H9 (cell line): ENCODE measurements around the gene TCF4. TPM values are rescaled to one million over a fixed set of nuclear protein-coding genes. Genes with fewer than 3 reads are reported as not detected.

Source experiments
- DNase-seq: peaks from one replicate; pipeline ENCODE4 v3.0.0-alpha.2; 2017
- H2AFZ ChIP-seq: one replicate; pipeline ENCODE4 v1.6.1; 2013; ENCODE audit warnings: mild to moderate bottlenecking, low read length, control low read depth, moderate library complexity
- H2AK5ac ChIP-seq: 2 replicates; pipeline ENCODE4 v1.6.1; 2013; ENCODE audit warnings: low read length, control low read depth, mixed read lengths; ENCODE audit not compliant: insufficient read length
- H2BK120ac ChIP-seq: one replicate; pipeline ENCODE4 v1.6.1; 2013; ENCODE audit warnings: low read depth, mild to moderate bottlenecking, low read length, control low read depth, inconsistent platforms; ENCODE audit not compliant: poor library complexity, severe bottlenecking
- H2BK12ac ChIP-seq: 2 replicates; pipeline ENCODE4 v1.6.1; 2013; ENCODE audit warnings: low read length, control low read depth, mixed read lengths, low read depth; ENCODE audit not compliant: insufficient read length
- H2BK15ac ChIP-seq: 2 replicates; pipeline ENCODE4 v1.6.1; 2013; ENCODE audit warnings: low read depth, low read length, control low read depth
- H2BK20ac ChIP-seq: one replicate; pipeline ENCODE4 v1.6.1; 2013; ENCODE audit warnings: low read depth, mild to moderate bottlenecking, low read length, control low read depth, inconsistent platforms; ENCODE audit not compliant: poor library complexity, severe bottlenecking
- H2BK5ac ChIP-seq: 2 replicates; pipeline ENCODE4 v1.6.1; 2013; ENCODE audit warnings: low read length, control low read depth, mixed read lengths; ENCODE audit not compliant: insufficient read length
- H3K14ac ChIP-seq: 2 replicates; pipeline ENCODE4 v1.6.1; 2013; ENCODE audit warnings: low read length, control low read depth; ENCODE audit not compliant: insufficient read depth
- H3K18ac ChIP-seq: 2 replicates; pipeline ENCODE4 v1.6.1; 2013; ENCODE audit warnings: low read depth, mild to moderate bottlenecking, mixed read lengths, low read length, control low read depth; ENCODE audit not compliant: insufficient read length
- H3K23ac ChIP-seq: 2 replicates; pipeline ENCODE4 v1.6.1; 2013; ENCODE audit warnings: low read length, control low read depth, mixed read lengths, low read depth; ENCODE audit not compliant: insufficient read length
- H3K23me2 ChIP-seq: 2 replicates; pipeline ENCODE4 v1.6.1; 2013; ENCODE audit warnings: low read depth, mild to moderate bottlenecking, mixed read lengths, low read length, control low read depth; ENCODE audit not compliant: insufficient read length, poor library complexity, severe bottlenecking
- H3K27ac ChIP-seq: 2 replicates; pipeline ENCODE4 v1.5.1; 2013; ENCODE audit warnings: low read length, control low read depth, mixed read lengths, low read depth; ENCODE audit not compliant: insufficient read length
- H3K27me3 ChIP-seq: 2 replicates; pipeline ENCODE4 v1.6.1; 2013; ENCODE audit warnings: low read length, control low read depth, inconsistent platforms; ENCODE audit not compliant: insufficient read depth
- H3K4ac ChIP-seq: 2 replicates; pipeline ENCODE4 v1.6.1; 2013; ENCODE audit warnings: low read depth, mild to moderate bottlenecking, control low read depth, inconsistent platforms, low read length, moderate library complexity
- H3K4me1 ChIP-seq: 2 replicates; pipeline ENCODE4 v1.6.1; 2013; ENCODE audit warnings: low read length, control low read depth, inconsistent platforms; ENCODE audit not compliant: insufficient read depth
- H3K4me2 ChIP-seq: 2 replicates; pipeline ENCODE4 v1.6.1; 2013; ENCODE audit warnings: low read length, control low read depth, mixed read lengths; ENCODE audit not compliant: insufficient read length, insufficient read depth
- H3K56ac ChIP-seq: 2 replicates; pipeline ENCODE4 v1.6.1; 2013; ENCODE audit warnings: low read depth, mild to moderate bottlenecking, mixed read lengths, low read length, control low read depth; ENCODE audit not compliant: insufficient read length
- H3K79me1 ChIP-seq: 2 replicates; pipeline ENCODE4 v1.6.1; 2013; ENCODE audit warnings: low read depth, mild to moderate bottlenecking, moderate library complexity, low read length, control low read depth, inconsistent platforms; ENCODE audit not compliant: insufficient read depth, poor library complexity, severe bottlenecking
- H3K79me2 ChIP-seq: 2 replicates; pipeline ENCODE4 v1.6.1; 2013; ENCODE audit warnings: low read length, control low read depth, inconsistent platforms; ENCODE audit not compliant: insufficient read depth
- H3K9ac ChIP-seq: 2 replicates; pipeline ENCODE4 v1.6.1; 2013; ENCODE audit warnings: low read length, control low read depth, mixed read lengths; ENCODE audit not compliant: insufficient read length; ENCODE audit errors: extremely low read depth
- H3K9me3 ChIP-seq: one replicate; pipeline ENCODE4 v1.6.1; 2013; ENCODE audit warnings: low read depth, low read length, inconsistent platforms; ENCODE audit not compliant: control insufficient read depth
- H3T11ph ChIP-seq: one replicate; pipeline ENCODE4 v1.6.1; 2013; ENCODE audit warnings: mild to moderate bottlenecking, low read length, control low read depth, inconsistent platforms
- H4K20me1 ChIP-seq: one replicate; pipeline ENCODE4 v1.6.1; 2013; ENCODE audit not compliant: control insufficient read depth, insufficient read length, insufficient read depth
- H4K5ac ChIP-seq: 2 replicates; pipeline ENCODE4 v1.6.1; 2013; ENCODE audit warnings: low read depth, mild to moderate bottlenecking, mixed read lengths, low read length, control low read depth; ENCODE audit not compliant: insufficient read length
- H4K8ac ChIP-seq: replicated peaks from 2 replicates; pipeline ENCODE4 v1.6.1; 2013; ENCODE audit warnings: low read length, control low read depth, mixed read lengths, low read depth; ENCODE audit not compliant: insufficient read length
- H4K91ac ChIP-seq: 2 replicates; pipeline ENCODE4 v1.6.1; 2013; ENCODE audit warnings: low read depth, mild to moderate bottlenecking, moderate library complexity, mixed read lengths, low read length, control low read depth; ENCODE audit not compliant: insufficient read length
- H3K27ac Mint-ChIP-seq, 3 experiments: 2 replicates in 2 of 3; 3 replicates in 1 of 3; pipeline ENCODE4 v1.8.0; 2020 to 2021; ENCODE audit warnings: mixed read lengths in 3 of 3, mild to moderate bottlenecking in 1 of 3, moderate library complexity in 1 of 3
- H3K27me3 Mint-ChIP-seq: 2 replicates; pipeline ENCODE4 v1.8.0; 2021; ENCODE audit warnings: low read depth, mild to moderate bottlenecking, moderate library complexity, mixed read lengths
- H3K36me3 Mint-ChIP-seq, 3 experiments: 2 replicates in 2 of 3; 3 replicates in 1 of 3; pipeline ENCODE4 v1.8.0; 2020 to 2021; ENCODE audit warnings: low read depth in 3 of 3, mixed read lengths in 3 of 3; ENCODE audit not compliant: insufficient read depth in 1 of 3
- H3K4me1 Mint-ChIP-seq, 2 experiments: 2 replicates each; pipeline ENCODE4 v1.8.0; 2020; ENCODE audit warnings: mixed read lengths in 2 of 2
- H3K4me3 Mint-ChIP-seq, 2 experiments: 2 replicates in 1 of 2; 3 replicates in 1 of 2; pipeline ENCODE4 v1.8.0; 2020 to 2021; ENCODE audit warnings: mild to moderate bottlenecking in 2 of 2, mixed read lengths in 2 of 2, moderate library complexity in 1 of 2
- H3K9me3 Mint-ChIP-seq, 2 experiments: 2 replicates in 1 of 2; 3 replicates in 1 of 2; pipeline ENCODE4 v1.8.0; 2020; ENCODE audit warnings: mild to moderate bottlenecking in 2 of 2, mixed read lengths in 2 of 2, moderate library complexity in 1 of 2
- CTCF ChIP-seq: fragments of 200-600 bp; sonication (generic); conservative IDR thresholded peaks from 3 replicates; pipeline ENCODE4 v1.8.0; 2021; ENCODE audit warnings: antibody characterized with exemption, mild to moderate bottlenecking
- WGBS: extraction: QIAGEN DNeasy Blood & Tissue Kit; methylation state at CpG from one replicate; pipeline ENCODE4 v1.1.7; 2013; ENCODE audit warnings: missing lambda C conversion rate, low lambda C conversion rate, mixed read lengths; ENCODE audit not compliant: insufficient read length; ENCODE audit errors: extremely low coverage; 5-methylcytosine and 5-hydroxymethylcytosine counted together
- total RNA-seq: library from RNA; stranded (reverse); gene quantifications from 2 replicates; pipeline ENCODE4 v1.2.1, GENCODE V29; 2021

Gene TCF4
- total RNA-seq, 1 experiment from 2014 or later: 99.4 TPM

GRCh38 chr18:55346961-55347740 is 240.8 kb downstream of the TCF4 start:
- no peaks in the 10 kb centered on the region for H3K27me3 Mint-ChIP-seq
- Histone ChIP-seq H3K9ac (no peak overlapping the region), H3K79me2 (no peaks in the 10 kb centered on the region), H3K56ac (no peak overlapping the region), H3T11ph (no peak overlapping the region), H3K23ac (no peak overlapping the region), H4K20me1 (no peaks in the 10 kb centered on the region), H3K4me2 (no peak overlapping the region), H4K91ac (no peak overlapping the region), H3K4me1 (peaks cover 10% of the 10 kb centered on the region), H2BK15ac (no peak overlapping the region), H3K79me1 (no peaks in the 10 kb centered on the region), H2BK120ac (no peak overlapping the region), H2AK5ac (no peak overlapping the region), H4K5ac (no peak overlapping the region), H2AFZ (no peak overlapping the region), H3K27me3 (no peaks in the 10 kb centered on the region; the same call in 1 of the 2 replicates), H3K27ac (no peak overlapping the region), H3K9me3 (no peaks in the 10 kb centered on the region), H3K18ac (no peak overlapping the region), H2BK12ac (no peak overlapping the region), H2BK20ac (no peak overlapping the region), H2BK5ac (no peak overlapping the region), H3K4ac (no peak overlapping the region), H4K8ac (no peak overlapping the region), H3K23me2 (no peaks in the 10 kb centered on the region), H3K14ac (no peak overlapping the region)
- no peak for DNase-seq
- no peaks in the 10 kb centered on the region; a peak in 1 of 7 replicates for H3K36me3 Mint-ChIP-seq
- peak overlapping the region; percentile 19 to 97 (median 96) for H3K27ac Mint-ChIP-seq
- no CpG with 5 or more reads among the region's 16 CpGs for WGBS
- peak overlapping the region in 1 of 2 experiments; percentile 4; a peak in 1 of 5 replicates for H3K4me3 Mint-ChIP-seq
- peaks cover 59 to 76% of the 10 kb centered on the region in 2 experiments for H3K4me1 Mint-ChIP-seq
- no peaks in the 10 kb centered on the region for H3K9me3 Mint-ChIP-seq
- TF ChIP-seq CTCF: peak; percentile 28; the same call in 2 of the 3 replicates
